ENCODE data around the gene VASN. TPM values are rescaled to one million over a fixed set of nuclear protein-coding genes. Genes with fewer than 3 reads are reported as not detected.

Gene VASN
- total RNA-seq, 1 donor from 2014 or later = 20.6 TPM

GRCh38 chr16:4403133-4403949, 31.7 kb downstream of the VASN start:
- DNase-seq = no peak

GRCh38 chr16:4404247-4404966, 32.8 kb downstream of the VASN start:
- DNase-seq = no peak

DNA sequence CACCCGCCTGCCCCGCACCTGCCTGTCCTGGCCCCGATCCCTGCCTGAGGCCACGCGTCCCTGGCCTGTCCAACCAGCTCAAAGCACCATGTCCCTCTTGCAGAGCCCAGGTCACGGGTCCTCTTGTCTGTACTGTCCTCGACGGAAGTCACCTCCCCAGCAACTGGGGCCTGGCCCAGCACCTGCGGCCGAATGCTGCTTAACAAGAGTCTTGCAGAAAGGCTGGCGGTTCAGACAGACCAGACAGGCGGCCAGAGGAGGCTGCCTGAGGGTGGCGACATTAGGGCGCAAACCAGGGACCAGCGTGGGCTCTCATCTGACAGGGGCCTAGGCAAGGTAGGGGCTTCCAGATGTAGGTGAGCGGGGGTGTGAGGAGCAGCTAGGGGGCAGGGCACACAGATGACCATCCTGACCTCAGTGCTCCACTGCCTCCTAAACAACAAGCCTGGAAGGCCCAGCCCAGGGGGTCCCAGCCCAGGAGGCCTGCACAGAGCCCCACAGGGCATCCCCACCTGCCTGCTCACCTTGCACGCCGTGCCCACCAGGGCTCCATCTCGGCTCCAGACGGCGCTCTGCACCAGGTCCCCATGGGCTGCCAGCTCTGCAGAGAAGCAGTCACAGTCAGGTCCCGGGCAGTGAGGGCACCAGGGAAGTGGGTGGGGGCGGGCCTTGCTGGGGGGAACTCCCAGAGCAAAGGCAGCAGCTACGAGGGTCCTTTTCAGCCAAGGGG, 33.5 kb downstream of the VASN start:
- no peak for DNase-seq

DNA sequence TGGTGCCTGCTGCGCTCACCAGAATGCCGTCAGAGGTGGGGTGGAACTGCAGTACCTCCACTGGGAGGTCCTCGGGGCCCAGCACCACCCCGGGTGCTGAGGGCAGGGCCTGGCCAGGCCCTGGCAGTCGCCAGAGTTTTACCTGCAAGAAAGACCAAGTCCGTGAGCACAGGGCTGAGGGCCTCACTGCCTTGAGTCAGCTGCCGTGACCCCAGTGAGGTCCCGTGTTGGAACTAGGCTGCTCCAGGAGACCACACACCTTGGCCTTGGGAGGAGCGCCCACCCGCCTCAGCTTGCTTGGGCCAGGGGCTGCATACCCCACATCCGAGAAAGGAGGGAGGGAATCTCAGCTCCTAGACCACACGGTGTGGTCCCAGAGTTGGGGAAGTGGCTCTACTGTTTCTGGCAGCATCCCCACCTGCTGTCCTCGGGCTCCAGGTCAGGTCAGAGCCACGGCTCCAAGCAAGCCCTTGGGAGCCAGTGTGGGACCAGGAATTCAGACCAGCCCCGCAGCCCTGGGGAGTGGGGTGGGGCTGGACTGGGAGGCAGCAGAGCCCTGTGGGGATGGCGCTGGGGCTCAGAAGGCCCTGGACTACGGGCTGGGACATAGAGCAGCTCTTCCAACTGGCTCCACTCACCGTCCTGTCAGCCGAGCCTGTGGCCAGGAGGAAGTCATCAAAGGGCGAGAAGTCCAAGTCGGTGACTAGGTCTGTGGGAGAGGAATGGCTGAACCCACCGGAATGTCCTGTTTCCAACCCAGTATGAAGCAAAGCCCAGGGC, 36.1 kb downstream of the VASN start:
- DNase-seq = no peak

DNA sequence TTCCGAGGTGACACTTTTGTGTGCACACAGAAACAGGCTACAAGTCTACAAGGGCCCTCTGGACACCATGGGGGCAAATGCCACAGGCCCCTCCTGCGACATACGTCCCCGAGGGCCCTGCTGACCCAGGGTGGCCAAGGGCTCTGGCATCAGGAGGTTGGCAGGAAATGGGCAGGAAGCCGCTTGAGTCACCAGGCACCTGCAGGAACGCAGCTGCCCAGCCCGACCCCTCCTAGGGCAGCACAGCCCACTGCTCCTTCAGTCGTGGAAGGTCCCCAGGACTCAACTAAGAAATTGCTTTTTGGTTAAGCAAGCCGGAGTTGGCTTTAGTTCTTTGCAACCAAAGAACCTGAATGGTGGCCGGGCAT, 36.7 kb downstream of the VASN start:
- no peak for DNase-seq

DNA sequence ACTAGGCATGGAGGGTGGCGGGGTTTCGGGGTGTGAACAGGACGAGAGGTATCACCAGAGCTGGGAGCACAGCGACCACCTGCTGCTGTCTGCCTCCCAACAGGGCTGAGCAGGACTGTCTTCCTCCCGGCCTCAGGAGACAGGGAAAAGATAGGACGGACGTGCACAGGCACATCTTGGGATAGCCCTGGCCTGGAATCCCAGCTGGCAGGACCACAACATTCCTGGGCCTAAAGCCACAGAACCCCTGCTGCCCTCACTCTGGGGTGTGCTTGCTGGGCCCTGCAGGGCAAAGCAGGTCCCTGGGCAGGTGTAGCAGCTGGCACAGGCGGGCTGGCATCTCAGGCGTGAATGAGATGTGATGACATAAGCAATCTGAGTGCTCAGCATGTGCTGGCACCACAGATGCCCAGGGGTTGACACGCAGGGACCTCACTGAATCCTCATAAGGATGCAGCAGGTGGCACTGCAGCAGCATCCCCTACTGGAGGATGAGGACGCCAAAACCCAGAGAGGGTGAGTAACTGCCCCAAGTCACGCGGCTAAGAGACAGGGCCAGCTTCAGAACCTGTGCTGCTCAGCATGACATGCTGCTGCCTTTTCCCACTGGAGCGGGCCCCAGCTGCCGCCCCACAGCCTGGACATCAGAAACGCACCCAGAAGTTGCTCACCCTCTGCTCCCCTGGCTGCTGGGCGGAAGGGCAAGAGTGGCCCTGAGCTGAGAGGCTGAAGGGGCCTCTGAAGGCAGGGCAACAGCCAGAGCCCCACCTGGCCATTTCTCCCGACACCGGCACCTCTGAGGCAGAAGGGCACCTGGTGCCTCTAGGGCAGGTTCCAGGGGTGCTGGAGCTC, 37.7 kb downstream of the VASN start:
- no peak for DNase-seq

DNA sequence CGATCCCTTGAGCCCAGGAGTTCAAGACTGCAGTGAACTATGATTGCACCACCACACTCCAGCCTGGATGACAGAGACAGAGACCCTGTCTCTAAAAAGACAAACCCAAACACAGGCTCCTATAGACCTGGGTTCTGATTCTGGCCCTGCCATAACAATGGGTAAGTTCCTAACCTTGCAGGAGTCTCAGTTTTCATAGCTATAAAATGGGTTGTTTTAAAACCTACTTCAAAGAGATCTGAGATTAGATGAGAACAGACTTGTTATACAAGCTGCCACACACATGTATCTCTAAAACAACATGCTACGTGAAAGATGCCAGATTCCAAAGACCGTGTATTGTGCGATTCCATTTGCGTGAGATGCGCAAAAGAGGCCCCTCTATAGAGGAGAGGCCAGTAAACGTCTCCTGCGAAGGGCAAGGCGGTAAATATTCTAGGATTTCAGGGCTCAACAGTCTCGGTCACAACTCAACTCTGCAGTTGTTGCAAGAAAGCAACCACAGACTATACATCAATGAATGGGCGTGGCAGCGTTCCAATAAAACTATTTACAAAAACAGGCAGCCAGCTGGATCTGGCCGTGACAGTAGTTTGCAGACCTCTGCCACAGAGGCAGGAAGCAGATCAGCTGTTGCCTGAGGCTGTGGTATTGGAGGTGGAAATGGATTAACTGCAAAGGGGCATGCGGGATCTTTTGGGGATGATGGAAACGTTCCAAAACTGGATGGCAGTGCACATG, 38.9 kb downstream of the VASN start:
- peak; percentile 81 for DNase-seq

DNA sequence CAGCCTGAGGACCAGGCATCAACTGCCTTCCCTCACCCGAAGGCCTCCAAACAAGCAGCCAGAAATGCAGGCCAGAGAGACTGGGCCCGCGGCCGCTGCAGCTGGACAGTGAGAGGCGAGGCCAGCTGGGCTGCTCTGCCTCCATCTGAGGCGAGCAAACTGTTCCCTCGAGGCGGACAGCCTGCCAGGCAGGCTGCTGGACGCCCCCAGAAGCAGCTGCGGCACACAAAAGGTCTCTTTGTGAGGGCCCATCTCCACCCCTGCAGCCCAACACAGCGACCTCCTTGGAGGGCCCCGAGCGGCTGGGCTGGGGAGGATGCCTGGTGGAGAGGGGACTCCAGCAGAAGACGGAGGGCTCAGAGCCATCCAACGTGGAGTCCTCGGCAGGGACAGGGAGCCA, 40.0 kb downstream of the VASN start:
- DNase-seq = no peak

DNA sequence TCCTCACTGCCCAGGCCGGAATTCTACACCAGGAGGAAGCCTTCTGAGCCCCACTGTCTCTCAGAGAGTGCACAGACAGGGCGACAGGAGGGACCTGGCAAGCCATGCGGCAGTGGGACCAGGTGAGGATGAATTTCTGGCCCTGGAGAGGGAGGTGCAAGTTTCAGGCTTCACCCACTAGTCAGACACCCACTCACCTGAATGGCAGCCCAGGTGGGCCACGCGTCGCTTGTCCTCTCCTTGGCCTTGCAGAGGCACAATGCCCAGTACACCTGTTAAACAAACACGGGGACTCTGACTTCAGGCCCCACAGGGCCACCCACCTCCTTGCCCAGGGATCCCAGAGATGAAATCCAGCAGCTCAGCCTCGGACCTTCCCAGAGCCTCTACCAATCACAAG, 40.5 kb downstream of the VASN start:
- no peak for DNase-seq

- DNase-seq = no peak
These were observed 41.2 kb downstream of the VASN start for GRCh38 chr16:4412854-4413253.

DNA sequence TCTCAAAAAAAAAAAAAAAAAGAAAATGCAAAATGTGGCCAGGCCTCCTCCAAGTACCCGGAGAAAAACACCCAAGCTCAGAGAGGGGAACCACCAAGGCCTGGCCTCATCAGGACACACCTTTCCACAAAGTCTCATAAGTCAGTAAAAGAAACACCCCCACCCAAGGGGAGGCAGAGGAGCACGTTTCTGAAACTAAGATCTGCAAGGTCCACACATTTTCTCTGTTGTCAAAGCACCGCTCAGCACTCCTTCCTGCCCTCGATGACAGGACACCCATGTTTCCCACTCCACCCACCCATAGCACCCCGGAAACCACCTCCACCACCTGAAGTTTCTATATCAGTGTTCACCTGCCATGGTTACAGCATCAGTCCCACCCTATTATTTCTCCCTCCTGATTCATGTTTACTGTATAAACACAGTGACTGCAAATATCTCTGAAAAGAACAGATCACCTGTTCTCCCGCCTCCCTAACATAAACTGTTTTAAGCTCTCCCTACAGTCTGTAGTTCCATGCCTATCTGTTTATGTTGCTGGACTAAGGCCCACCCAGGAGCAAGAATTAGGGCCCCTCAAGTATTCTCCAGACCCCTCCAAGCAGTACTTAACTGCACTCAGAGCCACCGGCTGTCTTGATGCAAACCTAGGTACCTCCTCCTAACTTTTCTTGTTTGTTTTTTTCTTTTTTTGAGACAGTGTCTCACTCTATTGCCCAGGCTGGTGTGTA, 42.7 kb downstream of the VASN start:
- no peak for DNase-seq

GRCh38 chr16:4415538-4416199, 44.0 kb downstream of the VASN start:
- DNase-seq = no peak

GRCh38 chr16:4416200-4417032, 44.8 kb downstream of the VASN start, which contains the start of gene CORO7:
Gene CORO7 (minus strand): TSS chr16:4416596. CDS start chr16:4416518, 78 bp downstream.
- peak; percentile 70 for DNase-seq

GRCh38 chr16:4419402-4419959, 47.8 kb downstream of the VASN start:
- no peak for DNase-seq

- no peak for DNase-seq
These were observed 49.0 kb downstream of the VASN start for GRCh38 chr16:4420505-4421105.

- peak; percentile 94 for DNase-seq
These were observed 53.9 kb downstream of the VASN start, which contains the start of gene DNAJA3 for GRCh38 chr16:4425378-4426020. Gene DNAJA3 (plus strand): TSS chr16:4425868. CDS start chr16:4425882, 14 bp downstream.

All from skin of body (tissue), 2 donors.